Activated T-helper 1 cell treated with anti-CD3 and anti-CD28 coated beads, Interleukin-12 subunit alpha, Interleukin-12 subunit beta, Interleukin-2, Interleukin-4 antibody, amounts not matched to agents 30 ng/mL and 10 ng/mL and 1 ng/mL, durations not matched to agents 14 hours and 24 hours and 36 hours (primary cell): ENCODE measurements around the gene QPCT. TPM values are rescaled to one million over a fixed set of nuclear protein-coding genes. Genes with fewer than 3 reads are reported as not detected.
"Not testable (repeated sequence)": the region's sequence is repeated elsewhere in the genome, so short reads cannot be mapped to it uniquely, and the experiment has no call there.

ENCODE experiments used
- DNase-seq: peaks from one replicate; pipeline ENCODE4 v3.0.0; 2021; ENCODE audit warnings: low spot score
- H3K27ac Mint-ChIP-seq: one replicate; pipeline ENCODE4 v1.8.0; 2021; ENCODE audit warnings: mild to moderate bottlenecking, mixed read lengths
- H3K27me3 Mint-ChIP-seq: one replicate; pipeline ENCODE4 v1.8.0; 2022; ENCODE audit warnings: mild to moderate bottlenecking, moderate library complexity, mixed read lengths; ENCODE audit not compliant: insufficient read depth
- H3K36me3 Mint-ChIP-seq: one replicate; pipeline ENCODE4 v1.8.0; 2021; ENCODE audit warnings: low read depth, mixed read lengths
- H3K4me1 Mint-ChIP-seq: one replicate; pipeline ENCODE4 v1.8.0; 2021; ENCODE audit warnings: low read depth, mixed read lengths
- H3K4me3 Mint-ChIP-seq: one replicate; pipeline ENCODE4 v1.8.0; 2021; ENCODE audit warnings: mild to moderate bottlenecking, moderate library complexity, mixed read lengths
- H3K9me3 Mint-ChIP-seq: one replicate; pipeline ENCODE4 v1.8.0; 2021; ENCODE audit warnings: mixed read lengths
- intact Hi-C: fragments of 100-400 bp; cut with micrococcal nuclease; formaldehyde crosslinking; loops from one replicate; pipeline ENCODE4 v1.15.1; 2024
- total RNA-seq: library from RNA; stranded (reverse); gene quantifications from 2 replicates; pipeline ENCODE4 v1.2.3, GENCODE V29; 2022

The QPCT gene
- total RNA-seq, 1 donor from 2014 or later = 1.6 TPM

GRCh38 chr2:37413911-37414469 lies 69.6 kb downstream of the QPCT start:
- DNase-seq, H3K9me3 Mint-ChIP-seq, H3K36me3 Mint-ChIP-seq, H3K4me1 Mint-ChIP-seq, H3K27ac Mint-ChIP-seq, H3K4me3 Mint-ChIP-seq: not testable (repeated sequence)
- H3K27me3 Mint-ChIP-seq = peaks cover 18% of the 10 kb centered on the region
- intact Hi-C loops = loop anchor here (1.0 kb wide), 3 partner anchors 18 to 463 kb away; no protein-coding TSS in a partner anchor

- no peak for DNase-seq
- no peaks in the 10 kb centered on the region for H3K36me3 Mint-ChIP-seq
- H3K27me3 Mint-ChIP-seq = peaks cover 18% of the 10 kb centered on the region
- intact Hi-C loops = loop anchor here (1.0 kb wide), 3 partner anchors 18 to 463 kb away; no protein-coding TSS in a partner anchor
- H3K27ac Mint-ChIP-seq = no peak overlapping the region
- H3K4me1 Mint-ChIP-seq = no peaks in the 10 kb centered on the region
- no peaks in the 10 kb centered on the region for H3K9me3 Mint-ChIP-seq
- no peak overlapping the region for H3K4me3 Mint-ChIP-seq
Measured at GRCh38 chr2:37414470-37414949, 70.1 kb downstream of the QPCT start.

GRCh38 chr2:37415128-37415820 lies 70.8 kb downstream of the QPCT start:
- Mint-ChIP-seq H3K9me3 (no peaks in the 10 kb centered on the region), H3K27me3 (peaks cover 18% of the 10 kb centered on the region), H3K4me3 (no peak overlapping the region), H3K4me1 (no peaks in the 10 kb centered on the region), H3K27ac (no peak overlapping the region), H3K36me3 (no peaks in the 10 kb centered on the region)
- intact Hi-C loops = loop anchor here (5.0 kb wide), 1 partner anchor 112 kb away; no protein-coding TSS in a partner anchor
- no peak for DNase-seq

GRCh38 chr2:37417321-37417720 lies 72.9 kb downstream of the QPCT start:
- Mint-ChIP-seq H3K36me3 (no peaks in the 10 kb centered on the region), H3K9me3 (no peaks in the 10 kb centered on the region), H3K27ac (no peak overlapping the region), H3K27me3 (peaks cover 6% of the 10 kb centered on the region), H3K4me1 (no peaks in the 10 kb centered on the region), H3K4me3 (no peak overlapping the region)
- DNase-seq = no peak
- intact Hi-C loops = loop anchor here (5.0 kb wide), 1 partner anchor 110 kb away; no protein-coding TSS in a partner anchor

- no peak for DNase-seq
- Mint-ChIP-seq H3K4me1 (no peaks in the 10 kb centered on the region), H3K36me3 (no peaks in the 10 kb centered on the region), H3K27ac (no peak overlapping the region), H3K4me3 (no peak overlapping the region), H3K27me3 (peaks cover 4% of the 10 kb centered on the region), H3K9me3 (no peaks in the 10 kb centered on the region)
- intact Hi-C loops = loop anchor here (5.0 kb wide), 1 partner anchor 108 kb away; no protein-coding TSS in a partner anchor
Measured at GRCh38 chr2:37418956-37419355, 74.5 kb downstream of the QPCT start.

DNA sequence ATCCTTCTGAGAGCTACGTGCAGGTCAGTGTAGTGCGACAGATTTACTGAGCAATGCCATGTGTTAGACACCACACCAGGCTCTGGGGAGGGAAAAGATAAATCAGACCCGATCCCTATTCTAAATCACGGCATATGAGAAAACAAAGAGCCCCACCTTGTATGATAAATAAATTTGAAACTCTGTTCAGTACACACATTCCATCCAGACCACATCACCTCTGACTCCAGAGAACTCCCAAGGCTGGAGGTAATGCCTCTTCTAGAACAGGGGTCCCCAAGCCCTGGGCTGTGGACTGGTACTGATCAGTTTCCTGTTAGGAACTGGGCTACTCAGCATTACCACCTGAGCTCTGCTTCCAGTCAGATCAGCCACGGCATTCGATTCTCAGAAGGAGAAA lies 77.3 kb downstream of the QPCT start:
- Mint-ChIP-seq H3K36me3 (no peaks in the 10 kb centered on the region), H3K27ac (no peak overlapping the region), H3K27me3 (peaks cover 2% of the 10 kb centered on the region), H3K4me3 (no peak overlapping the region), H3K9me3 (no peaks in the 10 kb centered on the region), H3K4me1 (no peaks in the 10 kb centered on the region)
- intact Hi-C loops = no loop called here
- no peak for DNase-seq

DNA sequence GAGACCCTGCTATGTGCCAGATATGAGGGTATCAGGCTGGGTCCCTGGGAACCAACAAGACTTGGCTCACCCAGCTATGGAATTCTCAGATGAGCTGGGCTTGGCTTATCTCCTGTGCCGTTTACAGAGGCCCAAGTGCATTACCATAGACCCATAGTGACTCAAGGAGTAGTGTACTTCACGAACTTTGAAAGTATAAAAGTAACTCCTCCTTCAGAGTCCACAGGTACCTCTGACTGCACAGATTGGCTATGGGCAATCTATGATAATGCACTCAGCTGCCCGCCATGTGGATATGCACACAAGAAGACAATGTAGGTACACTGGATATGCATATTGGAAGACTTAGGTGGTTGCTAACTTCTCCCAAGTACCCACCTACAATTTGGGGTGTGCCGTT lies 78.4 kb downstream of the QPCT start:
- H3K4me3 Mint-ChIP-seq = no peak overlapping the region
- H3K4me1 Mint-ChIP-seq = no peaks in the 10 kb centered on the region
- H3K36me3 Mint-ChIP-seq = no peaks in the 10 kb centered on the region
- no peak for DNase-seq
- intact Hi-C loops = no loop called here
- no peak overlapping the region for H3K27ac Mint-ChIP-seq
- no peaks in the 10 kb centered on the region for H3K9me3 Mint-ChIP-seq
- peaks cover 2% of the 10 kb centered on the region for H3K27me3 Mint-ChIP-seq

Other genes starting within 250 kb of the QPCT start
- 40.5 and 41.9 TPM in 2 replicates for gene EIF2AK2, start 187.7 kb upstream of the QPCT start, total RNA-seq
- not detected in 2 replicates for gene SULT6B1, start 156.0 kb upstream of the QPCT start, total RNA-seq
- 39.5 and 45.3 TPM in 2 replicates for gene CEBPZOS, start 148.1 kb upstream of the QPCT start, total RNA-seq
- gene CEBPZ, start 113.0 kb upstream of the QPCT start, total RNA-seq = 75.4 and 79.2 TPM in 2 replicates
- 23.0 and 27.1 TPM in 2 replicates for gene NDUFAF7, start 113.0 kb upstream of the QPCT start, total RNA-seq
- 23.9 and 24.3 TPM in 2 replicates for gene PRKD3, start 19.8 kb upstream of the QPCT start, total RNA-seq